Stimulated activated CD4-positive, alpha-beta T cell treated with anti-CD3 and anti-CD28 coated beads, Interleukin-1b, Interleukin-23, amount 100 ng/mL, for 48 hours (primary cell): ENCODE data around the gene TNNI2.
"Not testable (repeated sequence)": the region's sequence is repeated elsewhere in the genome, so short reads cannot be mapped to it uniquely, and the experiment has no call there.

Source experiments
- DNase-seq: peaks from one replicate; pipeline ENCODE4 v3.0.0-alpha.2; 2020

TNNI2 gene

GRCh38 chr11:1862588-1863351, 24.0 kb downstream of the TNNI2 start:
- DNase-seq, result no peak

DNA sequence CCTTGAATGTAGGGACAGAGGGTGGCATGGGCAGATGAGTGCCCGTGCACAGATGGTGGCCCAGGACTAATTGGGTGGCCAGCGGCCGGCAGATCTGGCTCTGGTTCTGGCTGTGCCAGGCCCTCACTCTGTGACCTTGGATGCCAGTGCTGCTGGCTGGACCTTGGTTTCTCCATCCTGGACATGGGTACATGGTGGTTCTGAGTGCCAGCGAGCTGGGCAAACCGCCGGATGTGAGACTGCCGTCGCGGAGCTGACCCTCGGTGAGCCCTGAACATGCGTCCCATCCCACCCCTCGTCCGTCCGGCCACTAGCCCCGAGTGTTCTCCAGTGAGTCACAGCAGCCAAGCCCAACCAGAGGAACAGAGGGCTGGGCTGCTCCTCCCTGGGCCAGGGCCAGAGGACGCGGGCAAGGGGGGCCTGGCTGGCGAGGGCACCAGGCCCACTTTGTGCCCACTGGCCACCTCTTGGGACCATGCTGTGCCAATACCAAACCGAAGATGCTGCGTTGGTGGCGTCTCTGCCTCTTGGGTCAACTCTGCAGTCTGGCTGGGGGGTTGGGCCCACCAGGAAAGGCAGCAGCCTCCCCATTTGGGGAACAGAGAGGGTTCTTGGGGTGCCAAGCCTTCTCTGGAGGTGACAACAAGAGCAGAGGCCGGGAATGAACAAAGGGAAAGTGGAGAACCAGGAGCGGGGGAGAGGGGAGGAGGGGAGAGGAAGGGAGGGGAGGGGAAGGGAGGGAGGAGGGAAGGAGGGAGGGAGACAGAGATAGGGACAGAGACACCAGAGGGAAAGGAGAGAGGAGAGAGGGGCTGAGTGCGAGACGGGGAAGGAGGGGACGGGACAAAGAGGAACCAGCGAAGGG, 24.8 kb downstream of the TNNI2 start:
- no peak for DNase-seq

- DNase-seq, result no peak
Measured at GRCh38 chr11:1864231-1864630, 25.4 kb downstream of the TNNI2 start.

- DNase-seq, result no peak
Measured at GRCh38 chr11:1864831-1865665, 26.3 kb downstream of the TNNI2 start.

DNA sequence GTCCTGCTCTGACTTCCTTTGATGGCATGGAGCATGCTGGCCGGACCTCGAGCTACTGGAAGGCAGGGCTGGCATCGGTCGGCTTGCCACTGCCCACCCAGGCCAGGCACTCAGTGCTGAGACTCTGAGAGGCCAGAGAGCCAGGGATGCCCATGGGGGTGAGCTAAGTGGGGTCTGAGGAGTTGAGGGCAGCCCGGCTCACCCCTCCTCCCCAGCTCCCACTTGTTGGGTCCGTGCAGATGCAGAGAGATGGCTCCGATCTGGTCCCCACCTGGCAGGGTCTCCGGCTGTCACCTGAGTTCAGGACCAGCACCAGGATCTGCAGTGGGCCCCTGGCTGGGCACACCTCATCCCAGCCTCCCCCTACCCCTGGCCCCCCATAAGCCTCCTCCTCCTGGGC, 27.4 kb downstream of the TNNI2 start:
- no peak for DNase-seq

DNA sequence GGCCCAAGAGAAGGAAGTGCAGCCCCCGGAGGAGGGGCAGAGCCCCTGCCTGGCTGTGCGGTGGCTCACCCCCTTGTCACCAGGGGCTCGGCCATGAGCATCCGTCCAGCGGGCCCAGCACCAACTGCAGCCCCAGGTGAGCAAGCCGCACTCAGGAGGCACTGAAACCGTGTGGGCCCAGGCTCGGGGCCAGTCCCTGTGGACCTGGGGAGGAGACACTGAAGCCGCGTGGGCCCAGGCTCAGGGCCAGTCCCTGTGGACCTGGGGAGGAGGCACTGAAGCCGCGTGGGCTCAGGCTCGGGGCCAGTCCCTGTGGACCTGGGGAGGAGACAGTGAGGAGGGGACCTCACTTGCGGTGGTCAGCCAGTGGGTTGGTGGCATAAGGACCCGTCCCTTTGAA, 28.0 kb downstream of the TNNI2 start:
- no peak for DNase-seq

DNA sequence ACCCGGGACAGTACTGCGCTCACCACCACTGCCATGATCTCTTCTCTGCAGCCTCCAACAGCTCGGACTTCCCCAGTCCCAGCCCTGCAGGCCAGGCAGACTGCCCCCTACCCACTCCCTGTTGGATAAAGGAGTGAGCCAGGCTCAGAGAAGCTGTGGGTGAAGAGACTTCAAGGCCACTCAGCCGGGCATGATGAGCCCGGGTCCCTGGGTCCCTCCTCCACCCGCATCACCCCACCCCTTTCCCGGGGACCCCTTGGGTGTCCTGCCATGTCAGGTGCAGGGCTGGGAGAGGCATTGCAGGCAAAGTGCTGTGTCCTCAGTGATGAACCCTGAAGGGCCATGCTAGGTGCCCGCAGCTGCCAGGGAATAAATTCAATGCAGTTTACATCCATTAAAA, 28.6 kb downstream of the TNNI2 start:
- DNase-seq, result no peak

- no peak for DNase-seq
Measured at GRCh38 chr11:1868056-1868635, 29.4 kb downstream of the TNNI2 start.

- DNase-seq, result no peak
Measured at GRCh38 chr11:1868636-1869291, 30.0 kb downstream of the TNNI2 start.

GRCh38 chr11:1869427-1870325, 30.9 kb downstream of the TNNI2 start:
- DNase-seq, result no peak

DNA sequence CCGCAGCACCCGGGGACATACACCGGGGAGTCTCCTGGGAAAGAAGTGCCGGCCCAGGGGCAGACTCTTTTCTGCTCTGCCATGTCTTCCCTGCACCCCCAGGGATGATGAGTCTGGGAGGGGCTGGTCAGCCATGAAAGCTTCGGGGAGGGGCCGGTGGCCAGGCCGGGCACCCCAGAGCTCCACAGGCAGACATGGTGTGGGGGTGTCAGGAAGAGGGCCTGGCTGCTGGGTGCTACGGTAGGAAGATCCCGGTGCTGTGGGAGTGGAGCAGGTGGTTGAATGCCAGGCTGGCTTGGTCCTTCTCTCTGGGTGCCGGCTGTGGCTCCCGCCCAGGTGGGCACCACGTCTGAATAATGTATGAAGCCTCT, 31.5 kb downstream of the TNNI2 start:
- DNase-seq, result no peak

- no peak for DNase-seq
Measured at GRCh38 chr11:1870721-1871466, 32.1 kb downstream of the TNNI2 start.

DNA sequence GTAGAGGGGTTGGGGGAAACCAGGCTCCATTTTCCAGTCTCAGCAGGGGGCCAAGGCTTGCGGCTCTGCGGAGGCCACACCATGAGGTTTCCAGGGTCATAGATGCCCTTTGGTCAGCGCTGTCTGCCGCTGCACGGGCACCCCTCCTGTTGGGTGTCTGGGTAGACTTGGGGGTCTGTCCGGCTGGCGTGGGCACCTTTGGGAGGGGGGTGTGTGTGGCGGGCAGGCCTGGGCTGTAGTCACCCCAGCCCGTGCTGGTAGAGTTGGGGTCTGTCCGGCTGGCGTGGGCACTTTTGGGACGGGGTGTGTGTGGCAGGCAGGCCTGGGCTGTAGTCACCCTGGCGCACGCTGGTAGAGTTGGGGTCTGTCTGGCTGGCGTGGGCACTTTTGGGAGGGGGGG, 32.8 kb downstream of the TNNI2 start:
- DNase-seq, result no peak

DNA sequence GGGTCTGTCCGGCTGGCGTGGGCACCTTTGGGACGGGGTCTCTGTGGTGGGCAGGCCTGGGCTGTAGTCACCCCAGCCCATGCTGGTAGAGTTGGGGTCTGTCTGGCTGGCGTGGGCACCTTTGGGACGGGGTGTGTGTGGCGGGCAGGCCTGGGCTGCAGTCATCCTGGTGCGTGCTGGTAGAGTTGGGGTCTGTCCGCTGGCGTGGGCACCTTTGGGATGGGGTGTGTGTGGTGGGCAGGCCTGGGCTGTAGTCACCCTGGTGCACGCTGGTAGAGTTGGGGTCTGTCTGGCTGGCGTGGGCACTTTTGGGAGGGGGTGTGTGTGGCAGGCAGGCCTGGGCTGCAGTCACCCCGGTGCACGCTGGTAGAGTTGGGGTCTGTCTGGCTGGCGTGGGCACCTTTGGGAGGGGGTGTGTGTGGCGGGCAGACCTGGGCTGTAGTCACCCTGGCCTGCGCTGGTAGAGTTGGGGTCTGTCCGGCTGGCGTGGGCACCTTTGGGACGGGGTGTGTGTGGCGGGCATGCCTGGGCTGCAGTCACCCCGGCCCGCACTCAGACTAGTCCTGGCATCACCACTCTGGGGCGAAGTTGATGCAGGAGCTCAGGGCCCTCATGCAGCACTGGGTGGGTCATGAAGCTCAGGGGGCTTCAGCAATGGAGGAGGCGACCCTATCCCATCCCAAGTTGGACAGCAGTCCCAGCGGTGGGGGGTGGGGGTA, 33.6 kb downstream of the TNNI2 start:
- no peak for DNase-seq

DNA sequence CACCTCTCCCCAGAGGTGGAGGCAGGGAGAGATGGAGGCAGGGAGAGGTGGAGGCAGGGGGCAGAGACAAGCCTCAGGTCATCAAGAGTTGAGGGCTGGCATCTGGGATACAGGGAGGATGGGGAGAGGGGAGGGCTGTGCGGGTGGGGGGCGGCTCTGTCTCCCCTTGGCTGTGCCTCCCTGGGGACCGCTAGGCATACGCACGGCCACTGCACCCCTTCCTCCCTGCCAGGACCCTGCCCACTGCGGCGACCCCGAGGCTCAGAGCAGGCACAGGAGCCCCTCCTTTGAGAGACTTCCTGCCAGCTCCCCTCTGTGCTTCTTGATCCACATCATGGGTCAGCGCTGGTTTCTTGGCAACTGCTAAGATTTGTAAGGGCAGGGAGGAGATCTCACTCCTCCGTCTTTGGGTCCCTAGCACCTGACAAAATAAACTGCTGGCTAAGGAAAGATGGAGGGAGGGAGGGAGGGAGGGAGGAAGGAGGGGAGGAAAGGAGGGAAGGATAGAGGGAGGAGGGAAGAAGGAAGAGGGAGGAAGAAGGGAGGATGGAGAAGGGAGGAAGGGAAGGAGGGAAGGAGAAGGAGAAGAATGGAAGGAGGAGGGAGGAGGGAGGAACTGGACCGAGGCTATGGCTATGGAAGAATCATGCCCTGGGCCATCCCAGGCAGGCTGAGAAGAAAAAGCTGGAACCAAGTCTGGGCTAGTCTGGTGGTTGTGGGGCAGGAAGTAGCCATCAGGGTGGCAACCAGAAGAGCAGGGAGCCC, 34.4 kb downstream of the TNNI2 start:
- DNase-seq, result no peak

DNA sequence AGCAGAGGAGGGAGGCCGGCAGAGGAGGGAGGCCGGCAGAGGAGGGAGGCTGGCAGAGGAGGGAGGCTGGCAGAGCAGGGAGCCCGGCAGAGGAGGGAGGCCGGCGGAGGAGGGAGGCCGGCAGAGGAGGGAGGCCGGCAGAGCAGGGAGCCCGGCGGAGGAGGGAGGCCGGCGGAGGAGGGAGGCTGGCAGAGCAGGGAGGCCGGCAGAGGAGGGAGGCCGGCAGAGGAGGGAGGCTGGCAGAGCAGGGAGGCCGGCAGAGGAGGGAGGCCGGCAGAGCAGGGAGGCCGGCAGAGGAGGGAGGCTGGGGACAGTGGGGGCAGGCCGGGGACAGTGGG, 35.0 kb downstream of the TNNI2 start:
- DNase-seq, result not testable (repeated sequence)

- not testable (repeated sequence) for DNase-seq
Measured at GRCh38 chr11:1874441-1875092, 35.8 kb downstream of the TNNI2 start.

- DNase-seq, result no peak
Measured at GRCh38 chr11:1875093-1875850, 36.5 kb downstream of the TNNI2 start.
